ENCODE measurements around the gene SAMD9L. TPM values are rescaled to one million over a fixed set of nuclear protein-coding genes. Genes with fewer than 3 reads are reported as not detected.

The SAMD9L gene
- not detected in 2 replicates for total RNA-seq
- long read RNA-seq = 0 reads

DNA sequence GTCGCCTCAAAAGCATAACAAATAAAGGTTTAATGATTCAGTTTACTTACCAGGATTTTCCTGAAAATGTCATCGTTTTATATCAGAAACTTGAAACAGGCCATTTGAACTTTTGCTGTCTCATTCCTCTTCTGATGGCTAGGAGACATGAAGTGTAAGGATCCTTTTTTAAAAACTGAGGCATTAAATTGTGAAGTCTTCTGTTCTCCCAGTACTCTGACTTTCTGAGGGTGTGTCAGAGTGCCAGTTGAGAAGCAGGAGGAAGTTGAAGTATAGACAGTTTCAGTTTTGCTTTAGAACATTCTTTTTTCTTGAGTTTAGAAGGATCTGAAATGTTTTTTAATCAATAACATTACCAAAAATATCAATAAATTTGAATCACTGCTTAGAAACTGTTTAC, at the start of gene SAMD9L:
TSS of gene SAMD9L (minus strand) at position 242 of the 400 bp plus-strand sequence. CDS start 12,414 bp downstream, outside the sequence.
- H3K4me1 Mint-ChIP-seq = no peaks in the 10 kb centered on the region
- H3K4me3 Mint-ChIP-seq = no peak within 1 kb of the TSS
- no peak within 1 kb of the TSS for H3K27ac Mint-ChIP-seq (ENCODE audit: unreplicated experiment)

DNA sequence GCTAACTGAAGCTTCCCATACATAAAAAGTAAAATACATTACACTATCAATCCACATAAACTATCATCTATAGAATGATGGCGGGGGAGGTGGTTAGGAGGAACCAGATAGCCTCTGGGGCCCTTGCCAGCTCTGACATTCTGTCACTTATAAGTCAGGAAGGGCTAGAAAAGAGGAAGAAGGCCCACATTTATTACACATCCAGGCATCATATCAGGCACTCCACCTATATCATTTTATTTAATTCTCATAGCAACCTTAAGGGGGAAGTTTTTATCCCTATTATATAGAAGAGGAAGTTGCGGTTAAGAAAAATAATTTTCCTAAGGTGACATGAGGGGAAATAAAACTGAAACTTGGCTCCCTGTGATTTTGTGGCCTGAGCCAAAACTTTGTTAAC, 48.2 kb upstream of the SAMD9L start:
- H3K4me1 Mint-ChIP-seq = no peaks in the 10 kb centered on the region
- no peaks in the 10 kb centered on the region for H3K36me3 Mint-ChIP-seq (ENCODE audit: low read depth)
- H3K4me3 Mint-ChIP-seq = no peak overlapping the region
- no peak overlapping the region for H3K27ac Mint-ChIP-seq (ENCODE audit: unreplicated experiment)
- H3K27me3 Mint-ChIP-seq (ENCODE audit: low read depth) = peaks cover 93% of the 10 kb centered on the region
- no peaks in the 10 kb centered on the region for H3K9me3 Mint-ChIP-seq
- TF ChIP-seq CTCF (conservative IDR thresholded peaks at IDR 0.05) = no peak
- no peak for DNase-seq (ENCODE audit: low read depth, low spot score)

More for the DNA sequence above, at the start of gene SAMD9L:
- TF ChIP-seq CTCF (conservative IDR thresholded peaks at IDR 0.05) = no peak
- Mint-ChIP-seq H3K27me3 (ENCODE audit: low read depth) (peaks cover 47% of the 10 kb centered on the region), H3K36me3 (ENCODE audit: low read depth) (no peaks in the 10 kb centered on the region), H3K9me3 (no peaks in the 10 kb centered on the region)
- DNase-seq (ENCODE audit: low read depth, low spot score) = no peak

DNA sequence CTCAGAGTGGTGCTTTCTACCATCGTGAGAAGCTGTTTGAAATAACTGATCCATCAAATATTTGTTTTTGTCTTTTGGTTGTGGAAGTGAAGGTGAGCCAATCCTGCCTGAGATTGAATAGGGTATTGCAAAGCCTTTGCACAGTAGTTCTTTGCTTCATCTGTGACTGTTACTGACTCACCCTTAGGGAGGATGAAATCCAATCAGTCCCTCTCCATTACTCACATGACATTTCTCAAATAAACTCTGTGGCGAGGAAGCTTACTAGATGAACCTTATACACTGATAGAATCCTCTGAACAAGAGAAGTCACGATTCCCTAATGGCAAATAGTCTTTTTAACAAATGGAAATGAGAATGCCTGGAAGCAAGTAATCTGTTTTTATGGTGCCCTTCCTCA, 46.2 kb upstream of the SAMD9L start:
- Mint-ChIP-seq H3K27ac (ENCODE audit: unreplicated experiment) (no peak overlapping the region), H3K27me3 (ENCODE audit: low read depth) (peaks cover 94% of the 10 kb centered on the region), H3K9me3 (no peaks in the 10 kb centered on the region), H3K4me1 (no peaks in the 10 kb centered on the region), H3K4me3 (no peak overlapping the region), H3K36me3 (ENCODE audit: low read depth) (no peaks in the 10 kb centered on the region)
- TF ChIP-seq CTCF (conservative IDR thresholded peaks at IDR 0.05) = no peak
- no peak for DNase-seq (ENCODE audit: low read depth, low spot score)

DNA sequence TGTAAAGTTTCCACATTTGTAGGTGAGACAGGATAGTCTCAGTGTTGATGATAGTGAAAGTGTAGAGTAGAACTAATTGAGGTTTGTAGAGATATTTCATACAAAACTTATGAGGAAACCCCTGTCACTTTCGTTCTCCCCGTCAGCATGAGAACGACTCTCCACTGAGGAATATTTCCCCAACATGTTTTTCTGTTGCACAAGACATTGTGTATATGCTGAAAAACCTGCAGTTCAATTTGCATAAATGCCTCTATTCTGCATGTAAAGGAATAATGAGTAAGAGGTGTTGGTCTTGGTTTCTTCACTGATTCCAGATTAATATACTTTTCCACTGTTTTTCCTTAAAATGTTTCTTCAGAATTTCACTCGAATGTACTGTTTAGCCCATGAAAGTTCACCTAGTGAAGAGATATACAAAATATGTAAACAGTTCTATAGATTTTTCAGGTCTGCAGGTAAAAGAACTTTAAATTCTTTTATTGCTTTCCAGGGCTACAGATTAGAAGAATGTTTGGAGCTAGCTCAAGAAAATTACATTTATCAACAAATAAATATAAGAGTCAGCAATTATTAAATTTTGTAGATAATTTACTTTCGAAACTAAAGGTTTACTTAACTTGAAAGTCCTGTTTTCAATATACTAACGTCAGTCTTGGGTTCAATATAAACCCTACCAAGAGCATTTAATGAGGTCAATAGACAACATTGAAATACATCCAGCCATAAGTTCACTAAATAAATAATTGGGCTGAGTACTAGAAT, 40.9 kb upstream of the SAMD9L start:
- Mint-ChIP-seq H3K36me3 (ENCODE audit: low read depth) (no peaks in the 10 kb centered on the region), H3K4me1 (no peaks in the 10 kb centered on the region), H3K4me3 (no peak overlapping the region), H3K27me3 (ENCODE audit: low read depth) (peaks cover 90% of the 10 kb centered on the region), H3K27ac (ENCODE audit: unreplicated experiment) (no peak overlapping the region), H3K9me3 (no peaks in the 10 kb centered on the region)
- TF ChIP-seq CTCF (conservative IDR thresholded peaks at IDR 0.05) = no peak
- DNase-seq (ENCODE audit: low read depth, low spot score) = no peak

DNA sequence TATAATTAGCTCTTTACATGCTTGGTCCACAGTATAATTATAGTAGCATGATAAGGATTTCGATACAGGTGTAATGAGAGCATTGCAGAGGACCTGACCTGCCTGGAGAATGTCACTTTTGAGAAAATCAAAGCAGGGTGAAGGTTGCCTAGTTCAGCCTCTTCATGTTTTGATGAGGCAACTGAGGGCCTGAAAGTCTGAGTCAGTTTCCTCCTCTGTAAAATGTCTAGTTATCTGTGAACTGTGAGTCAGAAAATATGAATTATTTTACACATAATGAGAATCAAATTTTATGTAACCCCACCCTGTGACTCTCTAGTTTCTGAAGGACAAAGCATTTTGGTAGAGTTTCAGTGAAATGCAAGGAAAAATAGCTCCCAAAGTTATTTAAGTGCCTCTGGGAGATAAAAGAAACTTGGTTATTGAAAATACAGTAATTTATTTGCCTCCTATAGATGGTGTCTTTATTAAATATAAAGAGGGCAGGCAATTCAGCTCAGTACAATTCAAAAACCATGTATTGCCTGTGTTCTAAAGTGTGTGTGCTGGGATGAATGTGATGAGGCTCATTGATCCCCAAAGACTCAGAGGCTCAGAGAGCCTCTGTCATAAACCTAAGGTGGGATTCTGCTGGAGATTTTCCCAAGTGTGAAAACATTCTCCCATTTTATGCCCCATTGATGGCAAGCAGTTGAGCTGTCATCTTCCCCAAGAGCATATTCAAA, 37.3 kb upstream of the SAMD9L start:
- DNase-seq (ENCODE audit: low read depth, low spot score) = no peak
- no peak for TF ChIP-seq CTCF (conservative IDR thresholded peaks at IDR 0.05)
- H3K4me1 Mint-ChIP-seq = no peaks in the 10 kb centered on the region
- no peaks in the 10 kb centered on the region for H3K36me3 Mint-ChIP-seq (ENCODE audit: low read depth)
- no peaks in the 10 kb centered on the region for H3K9me3 Mint-ChIP-seq
- no peak overlapping the region for H3K27ac Mint-ChIP-seq (ENCODE audit: unreplicated experiment)
- no peak overlapping the region for H3K4me3 Mint-ChIP-seq
- peaks cover 88% of the 10 kb centered on the region for H3K27me3 Mint-ChIP-seq (ENCODE audit: low read depth)

Measured in neural crest cell (in vitro differentiated cells).